Measurements from ENCODE around the gene LMNB1.

DNA sequence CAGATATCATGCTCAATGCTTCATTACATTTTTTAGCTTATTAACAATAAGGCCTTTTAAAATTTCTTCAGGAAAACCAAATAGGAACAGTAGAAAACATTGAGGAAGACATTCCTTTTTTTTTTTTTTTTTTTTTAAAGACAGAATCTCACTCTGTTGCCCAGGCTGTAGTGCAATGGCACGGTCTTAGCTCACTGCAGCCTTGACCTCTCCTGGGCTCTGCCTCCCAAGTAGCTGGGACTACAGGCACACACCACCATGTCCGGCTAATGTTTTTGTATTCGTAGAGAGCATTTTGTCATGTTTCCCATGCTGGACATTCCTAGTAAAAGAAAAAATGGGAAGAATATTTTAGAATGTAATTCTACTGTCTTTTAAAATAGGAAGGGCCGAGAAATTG, 60.3 kb downstream of the LMNB1 start:
- TF ChIP-seq, protein P1, sequence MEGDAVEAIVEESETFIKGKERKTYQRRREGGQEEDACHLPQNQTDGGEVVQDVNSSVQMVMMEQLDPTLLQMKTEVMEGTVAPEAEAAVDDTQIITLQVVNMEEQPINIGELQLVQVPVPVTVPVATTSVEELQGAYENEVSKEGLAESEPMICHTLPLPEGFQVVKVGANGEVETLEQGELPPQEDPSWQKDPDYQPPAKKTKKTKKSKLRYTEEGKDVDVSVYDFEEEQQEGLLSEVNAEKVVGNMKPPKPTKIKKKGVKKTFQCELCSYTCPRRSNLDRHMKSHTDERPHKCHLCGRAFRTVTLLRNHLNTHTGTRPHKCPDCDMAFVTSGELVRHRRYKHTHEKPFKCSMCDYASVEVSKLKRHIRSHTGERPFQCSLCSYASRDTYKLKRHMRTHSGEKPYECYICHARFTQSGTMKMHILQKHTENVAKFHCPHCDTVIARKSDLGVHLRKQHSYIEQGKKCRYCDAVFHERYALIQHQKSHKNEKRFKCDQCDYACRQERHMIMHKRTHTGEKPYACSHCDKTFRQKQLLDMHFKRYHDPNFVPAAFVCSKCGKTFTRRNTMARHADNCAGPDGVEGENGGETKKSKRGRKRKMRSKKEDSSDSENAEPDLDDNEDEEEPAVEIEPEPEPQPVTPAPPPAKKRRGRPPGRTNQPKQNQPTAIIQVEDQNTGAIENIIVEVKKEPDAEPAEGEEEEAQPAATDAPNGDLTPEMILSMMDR (conservative IDR thresholded peaks at IDR 0.05; ENCODE audit: low read depth, low read length) = no peak
- no peak for TF ChIP-seq EZH2 (IDR thresholded peaks at IDR 0.05; ENCODE audit: low read length, unreplicated experiment)
- TF ChIP-seq EZH2phosphoT487 (IDR thresholded peaks at IDR 0.05; ENCODE audit: borderline replicate concordance, low read length) = no peak
